ENCODE results near the gene PLA2G4C.

DNA sequence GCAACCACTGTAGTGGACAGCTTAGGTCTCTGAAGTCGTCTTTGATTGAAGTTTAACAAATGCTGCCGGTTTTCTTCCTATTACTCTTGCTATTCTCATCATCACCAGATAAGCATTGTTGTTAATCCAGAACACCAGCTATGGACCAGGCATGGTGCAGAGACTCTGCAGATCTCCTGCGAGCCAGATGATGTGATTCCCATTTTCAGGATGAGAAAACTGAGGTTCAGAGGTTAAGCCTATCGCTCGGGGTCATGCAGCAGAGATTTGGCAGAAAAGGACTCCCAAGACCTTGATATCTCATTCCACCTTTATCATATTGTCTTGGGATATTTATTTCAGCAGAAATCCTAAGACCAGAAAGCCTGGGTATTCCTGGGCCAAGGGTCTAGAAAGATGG lies 50.2 kb downstream of the PLA2G4C start:
- TF ChIP-seq, protein P1, sequence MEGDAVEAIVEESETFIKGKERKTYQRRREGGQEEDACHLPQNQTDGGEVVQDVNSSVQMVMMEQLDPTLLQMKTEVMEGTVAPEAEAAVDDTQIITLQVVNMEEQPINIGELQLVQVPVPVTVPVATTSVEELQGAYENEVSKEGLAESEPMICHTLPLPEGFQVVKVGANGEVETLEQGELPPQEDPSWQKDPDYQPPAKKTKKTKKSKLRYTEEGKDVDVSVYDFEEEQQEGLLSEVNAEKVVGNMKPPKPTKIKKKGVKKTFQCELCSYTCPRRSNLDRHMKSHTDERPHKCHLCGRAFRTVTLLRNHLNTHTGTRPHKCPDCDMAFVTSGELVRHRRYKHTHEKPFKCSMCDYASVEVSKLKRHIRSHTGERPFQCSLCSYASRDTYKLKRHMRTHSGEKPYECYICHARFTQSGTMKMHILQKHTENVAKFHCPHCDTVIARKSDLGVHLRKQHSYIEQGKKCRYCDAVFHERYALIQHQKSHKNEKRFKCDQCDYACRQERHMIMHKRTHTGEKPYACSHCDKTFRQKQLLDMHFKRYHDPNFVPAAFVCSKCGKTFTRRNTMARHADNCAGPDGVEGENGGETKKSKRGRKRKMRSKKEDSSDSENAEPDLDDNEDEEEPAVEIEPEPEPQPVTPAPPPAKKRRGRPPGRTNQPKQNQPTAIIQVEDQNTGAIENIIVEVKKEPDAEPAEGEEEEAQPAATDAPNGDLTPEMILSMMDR (IDR thresholded peaks at IDR 0.05): no peak
- TF ChIP-seq POLR2A (IDR thresholded peaks at IDR 0.05) (no peak), POLR2AphosphoS5 (IDR thresholded peaks at IDR 0.05) (no peak), EP300 (IDR thresholded peaks at IDR 0.05) (no peak)

Measured in stomach (tissue), 4 donors.